ENCODE measurements around the gene CEP85L. TPM values are rescaled to one million over a fixed set of nuclear protein-coding genes. Genes with fewer than 3 reads are reported as not detected.

Gene CEP85L
- total RNA-seq, 1 donor from 2014 or later, result 3.3 TPM

GRCh38 chr6:118674772-118675171 lies 23.4 kb upstream of the CEP85L start:
- H3K4me3 ChIP-seq (ENCODE audit: low read depth, low read length), result no peak overlapping the region
- DNase-seq (ENCODE audit: low read depth), result no peak
- TF ChIP-seq CTCF (conservative IDR thresholded peaks at IDR 0.05; ENCODE audit: low read depth, low read length), result no peak

GRCh38 chr6:118672678-118673077 lies 21.3 kb upstream of the CEP85L start:
- DNase-seq (ENCODE audit: low read depth), result no peak
- TF ChIP-seq CTCF (conservative IDR thresholded peaks at IDR 0.05; ENCODE audit: low read depth, low read length), result no peak
- no peak overlapping the region for H3K4me3 ChIP-seq (ENCODE audit: low read depth, low read length)

GRCh38 chr6:118669561-118669960 lies 18.2 kb upstream of the CEP85L start:
- no peak for DNase-seq (ENCODE audit: low read depth)
- TF ChIP-seq CTCF (conservative IDR thresholded peaks at IDR 0.05; ENCODE audit: low read depth, low read length), result no peak
- H3K4me3 ChIP-seq (ENCODE audit: low read depth, low read length), result no peak overlapping the region

- no peak overlapping the region for H3K4me3 ChIP-seq (ENCODE audit: low read depth, low read length)
- DNase-seq (ENCODE audit: low read depth), result no peak
- no peak for TF ChIP-seq CTCF (conservative IDR thresholded peaks at IDR 0.05; ENCODE audit: low read depth, low read length)
Observed at GRCh38 chr6:118668761-118669385, 17.5 kb upstream of the CEP85L start.

GRCh38 chr6:118667988-118668387 lies 16.6 kb upstream of the CEP85L start:
- TF ChIP-seq CTCF (conservative IDR thresholded peaks at IDR 0.05; ENCODE audit: low read depth, low read length), result no peak
- no peak for DNase-seq (ENCODE audit: low read depth)
- no peak overlapping the region for H3K4me3 ChIP-seq (ENCODE audit: low read depth, low read length)

- no peak for TF ChIP-seq CTCF (conservative IDR thresholded peaks at IDR 0.05; ENCODE audit: low read depth, low read length)
- no peak overlapping the region for H3K4me3 ChIP-seq (ENCODE audit: low read depth, low read length)
- no peak for DNase-seq (ENCODE audit: low read depth)
Observed at GRCh38 chr6:118665011-118665410, 13.6 kb upstream of the CEP85L start.

Data from epithelial cell of proximal tubule (primary cell).